Measurements from ENCODE around the gene BAIAP2L2. TPM values are rescaled to one million over a fixed set of nuclear protein-coding genes. Genes with fewer than 3 reads are reported as not detected.

BAIAP2L2 gene
- total and polyA plus RNA-seq, 2 of the 4 experiments (the other 2 are of a cell fraction), result 0.18 to 0.46 TPM

GRCh38 chr22:38067761-38068360, 42.6 kb downstream of the BAIAP2L2 start:
- Histone ChIP-seq H3K9ac (ENCODE audit: low read depth, low read length) (no peak overlapping the region), H3K56ac (ENCODE audit: extremely low read depth, insufficient read depth, low read length) (no peak overlapping the region), H3K18ac (ENCODE audit: low read depth, low read length) (no peak overlapping the region), H3K27ac (ENCODE audit: insufficient read depth, low read length) (no peak overlapping the region), H3K4me1 (ENCODE audit: control insufficient read depth, insufficient read depth, low read length) (no peaks in the 10 kb centered on the region), H3K4ac (ENCODE audit: low read depth, low read length) (no peak overlapping the region), H3K9me1 (ENCODE audit: insufficient read depth, low read length) (no peaks in the 10 kb centered on the region), H2BK5ac (ENCODE audit: low read depth, low read length, poor library complexity, severe bottlenecking) (no peak overlapping the region), H4K20me1 (ENCODE audit: insufficient read depth, low read length) (no peaks in the 10 kb centered on the region), H3K36me3 (ENCODE audit: control insufficient read depth, insufficient read depth, low read length) (peaks cover 20% of the 10 kb centered on the region), H3K23ac (ENCODE audit: low read depth, low read length) (no peak overlapping the region), H3K4me3 (ENCODE audit: insufficient read depth, low read depth, low read length) (no peak overlapping the region), H3K4me2 (ENCODE audit: low read depth, low read length) (no peak overlapping the region), H4K8ac (ENCODE audit: low read depth in 2 of 2, low read length in 2 of 2) (no peak overlapping the region), H3K27me3 (ENCODE audit: control insufficient read depth, insufficient read depth, low read length) (no peaks in the 10 kb centered on the region), H3K79me1 (ENCODE audit: low read depth in 1 of 2, low read length in 2 of 2) (no peaks in the 10 kb centered on the region), H4K91ac (ENCODE audit: insufficient read depth, low read depth, low read length) (no peak overlapping the region), H2BK15ac (ENCODE audit: low read depth, low read length) (no peak overlapping the region), H2BK20ac (ENCODE audit: low read depth, low read length) (no peak overlapping the region), H3K9me3 (ENCODE audit: control insufficient read depth, insufficient read depth, low read length) (no peaks in the 10 kb centered on the region), H4K5ac (ENCODE audit: low read depth, low read length) (no peak overlapping the region), H3K14ac (replicated peaks; ENCODE audit: low read depth, low read length) (no peak overlapping the region), H2AK9ac (replicated peaks; ENCODE audit: low read depth, low read length, poor library complexity) (no peak overlapping the region), H2AFZ (replicated peaks; ENCODE audit: low read length, poor library complexity) (no peak overlapping the region), H2BK120ac (ENCODE audit: low read depth, low read length) (no peak overlapping the region), H2AK5ac (ENCODE audit: low read depth, low read length) (no peak overlapping the region)
- intact Hi-C loops (cut with micrococcal nuclease), result no loop called here
- BruUV-seq (replicated peaks), result no TSS peak
- POLR2A ChIA-PET (ENCODE audit: unreplicated experiment), result no interaction called here
- ATAC-seq (ENCODE audit: low read depth) (no peak), DNase-seq (no peak)
- in situ Hi-C loops (cut with MboI; ENCODE audit: low sequenced_read_pairs), result no loop called here
- TF ChIP-seq ELK1 (IDR thresholded peaks at IDR 0.05; ENCODE audit: borderline replicate concordance, low read depth, low read length) (no peak), MAFK (IDR thresholded peaks at IDR 0.05; ENCODE audit: low read depth, low read length) (no peak), CEBPB (IDR thresholded peaks at IDR 0.05; ENCODE audit: low read depth, low read length) (no peak), USF2 (IDR thresholded peaks at IDR 0.05; ENCODE audit: low read depth, low read length) (no peak), MXI1 (IDR thresholded peaks at IDR 0.05; ENCODE audit: borderline replicate concordance, low read depth, low read length) (no peak), RAD21 (IDR thresholded peaks at IDR 0.05; ENCODE audit: low read length) (no peak), FOS (IDR thresholded peaks at IDR 0.05; ENCODE audit: low read depth, low read length) (no peak), RCOR1 (IDR thresholded peaks at IDR 0.05; ENCODE audit: insufficient replicate concordance, low read length) (no peak), MAZ (IDR thresholded peaks at IDR 0.05; ENCODE audit: borderline replicate concordance, low read depth, low read length) (no peak)
- dilution Hi-C loops (cut with HindIII; ENCODE audit: low sequenced_read_pairs, unreplicated experiment), result no loop called here
- WGBS, 2 experiments (ENCODE audit: extremely low coverage in 2 of 2, insufficient read length in 1 of 2), result 95% methylated on average over 4 of the region's 13 CpGs; no CpG with 5 or more reads in 1 of the 2 experiments
- CTCF ChIA-PET, result no interaction called here

All from IMR-90 (cell line).